HG03558 (cell line): ENCODE results near the gene BRD9.
"Not testable (repeated sequence)": the region's sequence is repeated elsewhere in the genome, so short reads cannot be mapped to it uniquely, and the experiment has no call there.

ENCODE experiments used
- ATAC-seq: cut with Tn5 transposase; IDR thresholded peaks from one replicate; pipeline ENCODE4 v1.9.1; 2021; ENCODE audit warnings: moderate number of reproducible peaks; ENCODE audit not compliant: unreplicated experiment; ENCODE audit errors: extremely low read depth

The BRD9 gene

GRCh38 chr5:881551-881935, 11.1 kb downstream of the BRD9 start:
- no peak for ATAC-seq

GRCh38 chr5:880816-881550, 11.6 kb downstream of the BRD9 start:
- ATAC-seq = no peak

- not testable (repeated sequence) for ATAC-seq
Measured at GRCh38 chr5:878677-879076, 13.9 kb downstream of the BRD9 start.

- ATAC-seq = no peak
Measured at GRCh38 chr5:878125-878524, 14.5 kb downstream of the BRD9 start.

- no peak for ATAC-seq
Measured at GRCh38 chr5:876398-877365, 15.9 kb downstream of the BRD9 start.

GRCh38 chr5:875931-876330, 16.7 kb downstream of the BRD9 start:
- no peak for ATAC-seq

GRCh38 chr5:873328-873727, 19.3 kb downstream of the BRD9 start:
- ATAC-seq = no peak

GRCh38 chr5:872301-872700, 20.3 kb downstream of the BRD9 start:
- no peak for ATAC-seq

- ATAC-seq = no peak
Measured at GRCh38 chr5:871596-872298, 20.9 kb downstream of the BRD9 start.

GRCh38 chr5:870956-871355, 21.6 kb downstream of the BRD9 start:
- ATAC-seq = no peak

- ATAC-seq = no peak
Measured at GRCh38 chr5:868428-869135, 24.0 kb downstream of the BRD9 start.

GRCh38 chr5:867300-867870, 25.2 kb downstream of the BRD9 start:
- ATAC-seq = no peak

GRCh38 chr5:865771-866170, 26.8 kb downstream of the BRD9 start:
- no peak for ATAC-seq

- no peak for ATAC-seq
Measured at GRCh38 chr5:865168-865521, 27.5 kb downstream of the BRD9 start.

GRCh38 chr5:864492-865167, 28.0 kb downstream of the BRD9 start:
- no peak for ATAC-seq

GRCh38 chr5:863244-863805, 29.3 kb downstream of the BRD9 start:
- no peak for ATAC-seq

- ATAC-seq = no peak
Measured at GRCh38 chr5:862367-863243, 30.0 kb downstream of the BRD9 start.
